Stimulated activated CD4-positive, alpha-beta T cell treated with anti-CD3 and anti-CD28 coated beads, Interleukin-4, amount 100 ng/mL, for 1 hour (primary cell): ENCODE data around the gene DSG3.

Experiments used
- DNase-seq: peaks from one replicate; pipeline ENCODE4 v3.0.0-alpha.2; 2020

DSG3 gene

GRCh38 chr18:31430554-31430953 lies 17.0 kb upstream of the DSG3 start:
- no peak for DNase-seq

GRCh38 chr18:31432316-31432715 lies 15.2 kb upstream of the DSG3 start:
- no peak for DNase-seq

- no peak for DNase-seq
Observed at GRCh38 chr18:31436825-31437224, 10.7 kb upstream of the DSG3 start.

GRCh38 chr18:31438402-31438801 lies 9.1 kb upstream of the DSG3 start:
- DNase-seq, result no peak

GRCh38 chr18:31439807-31440325 lies 7.7 kb upstream of the DSG3 start:
- DNase-seq, result no peak

- no peak for DNase-seq
Observed at GRCh38 chr18:31440787-31441186, 6.8 kb upstream of the DSG3 start.

- no peak for DNase-seq
Observed at GRCh38 chr18:31441493-31441892, 6.0 kb upstream of the DSG3 start.

- no peak for DNase-seq
Observed at GRCh38 chr18:31444142-31444541, 3.4 kb upstream of the DSG3 start.

- no peak for DNase-seq
Observed at GRCh38 chr18:31445908-31446307, 1.6 kb upstream of the DSG3 start.

- DNase-seq, result no peak
Observed at GRCh38 chr18:31446854-31447253, 687 bp upstream of the DSG3 start.

GRCh38 chr18:31450409-31450808 lies 2.9 kb downstream of the DSG3 start:
- DNase-seq, result no peak

GRCh38 chr18:31451625-31452024 lies 4.1 kb downstream of the DSG3 start:
- DNase-seq, result no peak

- DNase-seq, result no peak
Observed at GRCh38 chr18:31454066-31454708, 6.6 kb downstream of the DSG3 start.

GRCh38 chr18:31469629-31470028 lies 22.1 kb downstream of the DSG3 start:
- DNase-seq, result no peak

- DNase-seq, result no peak
Observed at GRCh38 chr18:31478688-31479087, 31.1 kb downstream of the DSG3 start.

- DNase-seq, result no peak
Observed at GRCh38 chr18:31482051-31482450, 34.5 kb downstream of the DSG3 start.

- DNase-seq, result no peak
Observed at GRCh38 chr18:31483396-31483795, 35.9 kb downstream of the DSG3 start.

GRCh38 chr18:31484461-31484860 lies 36.9 kb downstream of the DSG3 start:
- no peak for DNase-seq

GRCh38 chr18:31486165-31486564 lies 38.6 kb downstream of the DSG3 start:
- DNase-seq, result no peak

GRCh38 chr18:31487246-31488015 lies 39.9 kb downstream of the DSG3 start:
- DNase-seq, result no peak

- DNase-seq, result no peak
Observed at GRCh38 chr18:31489311-31489710, 41.8 kb downstream of the DSG3 start.

- no peak for DNase-seq
Observed at GRCh38 chr18:31490387-31490786, 42.8 kb downstream of the DSG3 start.

- no peak for DNase-seq
Observed at GRCh38 chr18:31490833-31491232, 43.3 kb downstream of the DSG3 start.

GRCh38 chr18:31491586-31491985 lies 44.0 kb downstream of the DSG3 start:
- no peak for DNase-seq

GRCh38 chr18:31492671-31493070 lies 45.1 kb downstream of the DSG3 start:
- DNase-seq, result no peak
